Measurements from ENCODE around the gene CBX5.

GRCh38 chr12:54239620-54240019, 40.3 kb downstream of the CBX5 start:
- no peak for TF ChIP-seq POLR2A (IDR thresholded peaks at IDR 0.05)
- no peak for TF ChIP-seq CTCF (IDR thresholded peaks at IDR 0.05)
